HG03558 (cell line): ENCODE data around the gene SLX4IP.
A peak's percentile ranks its signal among the peaks of the same experiment; 100 is the strongest.

Experiments
- ATAC-seq: cut with Tn5 transposase; IDR thresholded peaks from one replicate; pipeline ENCODE4 v1.9.1; 2021; ENCODE audit warnings: moderate number of reproducible peaks; ENCODE audit not compliant: unreplicated experiment; ENCODE audit errors: extremely low read depth

SLX4IP gene

GRCh38 chr20:10427060-10427692 lies 7.9 kb upstream of the SLX4IP start:
- ATAC-seq, result no peak

GRCh38 chr20:10428008-10428407 lies 7.1 kb upstream of the SLX4IP start:
- no peak for ATAC-seq

GRCh38 chr20:10429443-10429981 lies 5.6 kb upstream of the SLX4IP start:
- no peak for ATAC-seq

- ATAC-seq, result no peak
Observed at GRCh38 chr20:10430000-10430466, 5.1 kb upstream of the SLX4IP start.

GRCh38 chr20:10430704-10431103 lies 4.4 kb upstream of the SLX4IP start:
- no peak for ATAC-seq

GRCh38 chr20:10432079-10432478 lies 3.0 kb upstream of the SLX4IP start:
- ATAC-seq, result no peak

- ATAC-seq, result peak; percentile 0
Observed at GRCh38 chr20:10433014-10433622, 2.0 kb upstream of the SLX4IP start.

- peak; percentile 26 for ATAC-seq
Observed at GRCh38 chr20:10433623-10434466, 1.3 kb upstream of the SLX4IP start, which contains the start of gene MKKS. Gene MKKS, minus strand, starts transcription at chr20:10434222. Its CDS starts 20,708 bp downstream, at chr20:10413514.

GRCh38 chr20:10434467-10434831 lies 656 bp upstream of the SLX4IP start:
- peak; percentile 20 for ATAC-seq

- no peak for ATAC-seq
Observed at GRCh38 chr20:10436053-10436699, 1.1 kb downstream of the SLX4IP start.

GRCh38 chr20:10438217-10438616 lies 3.1 kb downstream of the SLX4IP start:
- ATAC-seq, result no peak

GRCh38 chr20:10443936-10444335 lies 8.8 kb downstream of the SLX4IP start:
- ATAC-seq, result no peak

GRCh38 chr20:10445758-10446157 lies 10.7 kb downstream of the SLX4IP start:
- no peak for ATAC-seq

GRCh38 chr20:10447028-10447427 lies 11.9 kb downstream of the SLX4IP start:
- peak; percentile 99 for ATAC-seq

GRCh38 chr20:10448270-10449156 lies 13.4 kb downstream of the SLX4IP start:
- no peak for ATAC-seq

GRCh38 chr20:10449270-10449669 lies 14.2 kb downstream of the SLX4IP start:
- ATAC-seq, result no peak

GRCh38 chr20:10453241-10453640 lies 18.1 kb downstream of the SLX4IP start:
- ATAC-seq, result peak; percentile 86

GRCh38 chr20:10454151-10454750 lies 19.1 kb downstream of the SLX4IP start:
- no peak for ATAC-seq

- no peak for ATAC-seq
Observed at GRCh38 chr20:10461495-10461894, 26.4 kb downstream of the SLX4IP start.
